SK-N-DZ (cell line): Measurements from ENCODE around the gene TSEN15.

Source experiments
- DNase-seq: peaks from one replicate; pipeline ENCODE4 v3.0.0-alpha.2; 2015; ENCODE audit warnings: low spot score

Gene TSEN15

DNA sequence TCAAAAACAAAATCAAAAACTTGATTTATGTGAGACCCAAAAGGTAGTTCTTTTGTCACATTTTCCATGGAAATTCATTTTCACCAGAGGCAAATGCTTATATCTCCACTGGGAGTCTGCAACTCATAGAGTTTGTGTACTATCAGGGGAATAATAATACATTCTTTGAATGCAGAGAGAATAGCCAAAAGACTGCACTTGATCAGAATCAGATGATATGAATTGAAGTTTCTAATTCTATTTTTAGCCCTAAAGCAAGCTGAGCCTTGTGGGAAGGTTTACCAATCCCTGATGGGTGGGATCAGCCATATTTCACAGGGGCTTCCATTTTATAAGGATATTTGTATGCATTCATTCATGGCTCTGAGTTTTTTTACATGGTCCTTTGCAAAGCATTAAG is 49.6 kb downstream of the TSEN15 start:
- DNase-seq = no peak

- no peak for DNase-seq
Measured at GRCh38 chr1:184101571-184101970, 50.0 kb downstream of the TSEN15 start.

GRCh38 chr1:184110272-184111204 is 59.0 kb downstream of the TSEN15 start:
- DNase-seq = no peak

DNA sequence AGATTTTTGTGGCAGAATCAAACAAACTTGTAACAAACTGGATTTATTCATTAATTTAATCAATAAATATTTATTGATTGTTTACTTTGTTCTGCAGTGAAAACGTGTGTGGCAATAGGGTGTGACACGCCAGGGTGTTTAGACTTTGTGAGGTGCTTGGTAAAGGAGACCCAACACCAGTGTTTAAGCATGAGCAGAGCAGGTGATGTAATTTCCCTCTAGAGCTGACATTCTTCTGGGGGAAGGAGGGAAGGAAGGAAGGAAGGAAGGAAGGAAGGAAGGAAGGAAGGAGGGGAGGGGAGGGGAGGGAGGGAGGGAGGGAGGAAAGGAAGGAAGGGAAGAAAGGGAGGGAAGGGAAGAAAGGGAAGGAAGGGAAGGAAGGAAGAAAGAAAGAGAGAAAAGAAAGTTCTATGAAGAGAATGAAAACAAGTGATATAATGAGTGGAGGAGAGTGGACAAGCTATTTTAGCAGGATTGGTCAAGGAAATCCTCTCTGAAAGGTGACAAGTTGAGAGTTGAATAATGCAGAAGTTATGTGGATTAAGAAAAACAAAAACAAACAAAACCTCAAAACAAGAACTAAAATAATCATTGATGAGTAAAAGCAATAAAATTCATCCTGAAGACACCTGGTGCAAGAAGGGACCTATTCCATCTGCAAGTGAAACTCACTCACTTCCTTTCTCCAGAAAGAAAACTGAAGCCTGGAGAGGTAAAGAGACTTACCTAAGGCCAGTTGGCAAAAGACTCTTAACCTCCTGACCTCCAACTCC is 60.8 kb downstream of the TSEN15 start:
- DNase-seq = no peak

DNA sequence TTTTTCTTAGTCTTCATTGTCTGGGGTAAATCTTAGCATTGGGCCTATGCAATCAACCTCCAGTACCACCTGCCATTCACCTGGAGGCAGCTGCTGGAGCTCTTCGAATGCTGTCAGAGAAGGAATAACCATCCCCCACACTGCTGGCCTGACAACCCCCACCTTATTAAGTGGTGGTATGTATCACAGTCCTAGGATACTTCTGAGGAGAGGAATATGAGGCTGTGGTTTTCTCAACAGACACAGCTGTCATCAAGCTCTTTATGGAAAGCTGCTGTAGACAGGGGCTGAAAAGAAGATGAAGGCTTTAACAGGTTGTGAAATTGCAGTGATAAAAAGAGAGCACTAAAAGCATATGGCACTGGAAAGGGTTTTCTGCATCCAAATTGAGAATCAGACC is 61.7 kb downstream of the TSEN15 start:
- DNase-seq = no peak

- DNase-seq = no peak
Measured at GRCh38 chr1:184114818-184115398, 63.4 kb downstream of the TSEN15 start.

GRCh38 chr1:184116287-184116686 is 64.8 kb downstream of the TSEN15 start:
- DNase-seq = no peak

DNA sequence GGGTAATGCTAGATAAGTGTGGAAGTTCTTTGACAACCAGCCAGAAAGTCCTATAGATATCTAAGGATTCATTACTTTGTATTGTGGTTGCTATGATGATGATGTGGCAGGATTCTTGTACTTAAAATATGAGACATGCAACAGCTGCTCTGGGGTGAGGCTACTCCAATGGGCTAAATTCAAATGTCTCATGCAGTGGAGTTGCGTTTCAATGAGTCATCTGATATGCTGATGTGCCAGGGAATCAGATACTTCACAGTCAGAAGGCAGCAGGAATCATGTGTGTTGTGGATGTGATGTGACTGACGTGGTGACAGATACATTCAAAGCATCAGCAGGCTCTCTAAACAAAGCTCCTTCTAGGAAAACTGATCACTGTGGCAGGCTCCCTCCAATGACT is 66.5 kb downstream of the TSEN15 start:
- no peak for DNase-seq
